ENCODE data around the gene OR4K2.

- no peak for TF ChIP-seq CTCF (IDR thresholded peaks at IDR 0.05; ENCODE audit: low read depth, low read length)
- no peak for TF ChIP-seq EZH2phosphoT487 (IDR thresholded peaks at IDR 0.05; ENCODE audit: low read depth)
Observed at GRCh38 chr14:19874842-19875241, at the start of gene OR4K2.
